Keratinocyte (primary cell): ENCODE results near the gene ANO2.

ENCODE experiments used
- EZH2 ChIP-seq: IDR thresholded peaks from one replicate; pipeline ENCODE4 v1.6.1; 2012; ENCODE audit warnings: inconsistent platforms, mild to moderate bottlenecking, low read length, moderate library complexity
- TF ChIP-seq, protein P1 (sequence below), 3 experiments: IDR thresholded peaks in 1 of 3; conservative IDR thresholded peaks in 1 of 3; optimal IDR thresholded peaks in 1 of 3; 2 replicates in 2 of 3; 3 replicates in 1 of 3; pipeline versions ENCODE3 to v1.5.1; 2011; ENCODE audit warnings: low read length in 3 of 3, mild to moderate bottlenecking in 3 of 3, moderate library complexity in 2 of 3, control low read depth in 1 of 3, inconsistent platforms in 1 of 3; ENCODE audit not compliant: insufficient read depth in 2 of 3; ENCODE audit errors: extremely low read depth in 1 of 3

DNA sequence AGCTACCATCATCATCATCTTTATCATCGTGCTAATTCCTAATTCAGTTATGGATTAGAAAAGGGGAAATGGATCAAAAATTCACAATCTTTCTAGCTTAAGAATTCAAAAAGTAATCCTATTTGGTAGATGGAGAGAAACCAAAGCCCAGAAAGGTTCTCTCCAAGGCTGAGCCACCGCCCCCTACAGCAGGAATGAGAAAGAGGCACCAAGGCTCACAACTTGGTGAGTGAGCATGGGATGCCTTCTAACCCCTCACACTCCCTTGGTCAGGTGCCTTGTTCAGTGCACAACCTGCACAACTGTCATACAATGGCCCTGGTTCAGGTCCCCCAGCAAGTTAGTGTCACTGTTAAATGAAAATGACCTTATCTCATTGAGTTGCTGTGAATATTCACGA, 171.5 kb downstream of the ANO2 start:
- TF ChIP-seq, protein P1, sequence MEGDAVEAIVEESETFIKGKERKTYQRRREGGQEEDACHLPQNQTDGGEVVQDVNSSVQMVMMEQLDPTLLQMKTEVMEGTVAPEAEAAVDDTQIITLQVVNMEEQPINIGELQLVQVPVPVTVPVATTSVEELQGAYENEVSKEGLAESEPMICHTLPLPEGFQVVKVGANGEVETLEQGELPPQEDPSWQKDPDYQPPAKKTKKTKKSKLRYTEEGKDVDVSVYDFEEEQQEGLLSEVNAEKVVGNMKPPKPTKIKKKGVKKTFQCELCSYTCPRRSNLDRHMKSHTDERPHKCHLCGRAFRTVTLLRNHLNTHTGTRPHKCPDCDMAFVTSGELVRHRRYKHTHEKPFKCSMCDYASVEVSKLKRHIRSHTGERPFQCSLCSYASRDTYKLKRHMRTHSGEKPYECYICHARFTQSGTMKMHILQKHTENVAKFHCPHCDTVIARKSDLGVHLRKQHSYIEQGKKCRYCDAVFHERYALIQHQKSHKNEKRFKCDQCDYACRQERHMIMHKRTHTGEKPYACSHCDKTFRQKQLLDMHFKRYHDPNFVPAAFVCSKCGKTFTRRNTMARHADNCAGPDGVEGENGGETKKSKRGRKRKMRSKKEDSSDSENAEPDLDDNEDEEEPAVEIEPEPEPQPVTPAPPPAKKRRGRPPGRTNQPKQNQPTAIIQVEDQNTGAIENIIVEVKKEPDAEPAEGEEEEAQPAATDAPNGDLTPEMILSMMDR (optimal IDR thresholded peaks at IDR 0.05 in 1 of 3, IDR thresholded peaks at IDR 0.05 in 1 of 3, conservative IDR thresholded peaks at IDR 0.05 in 1 of 3; ENCODE audit: extremely low read depth in 1 of 3, insufficient read depth in 2 of 3, low read length in 3 of 3) = no peak
- no peak for TF ChIP-seq EZH2
